ENCODE measurements around the gene NCF4. TPM values are rescaled to one million over a fixed set of nuclear protein-coding genes. Genes with fewer than 3 reads are reported as not detected.

Gene NCF4
- total and polyA plus RNA-seq, 9 of the 15 experiments (the other 6 are each of a cell fraction or from before 2014, with no cell fraction given), result 0.04 to 0.95 (median 0.33) TPM

DNA sequence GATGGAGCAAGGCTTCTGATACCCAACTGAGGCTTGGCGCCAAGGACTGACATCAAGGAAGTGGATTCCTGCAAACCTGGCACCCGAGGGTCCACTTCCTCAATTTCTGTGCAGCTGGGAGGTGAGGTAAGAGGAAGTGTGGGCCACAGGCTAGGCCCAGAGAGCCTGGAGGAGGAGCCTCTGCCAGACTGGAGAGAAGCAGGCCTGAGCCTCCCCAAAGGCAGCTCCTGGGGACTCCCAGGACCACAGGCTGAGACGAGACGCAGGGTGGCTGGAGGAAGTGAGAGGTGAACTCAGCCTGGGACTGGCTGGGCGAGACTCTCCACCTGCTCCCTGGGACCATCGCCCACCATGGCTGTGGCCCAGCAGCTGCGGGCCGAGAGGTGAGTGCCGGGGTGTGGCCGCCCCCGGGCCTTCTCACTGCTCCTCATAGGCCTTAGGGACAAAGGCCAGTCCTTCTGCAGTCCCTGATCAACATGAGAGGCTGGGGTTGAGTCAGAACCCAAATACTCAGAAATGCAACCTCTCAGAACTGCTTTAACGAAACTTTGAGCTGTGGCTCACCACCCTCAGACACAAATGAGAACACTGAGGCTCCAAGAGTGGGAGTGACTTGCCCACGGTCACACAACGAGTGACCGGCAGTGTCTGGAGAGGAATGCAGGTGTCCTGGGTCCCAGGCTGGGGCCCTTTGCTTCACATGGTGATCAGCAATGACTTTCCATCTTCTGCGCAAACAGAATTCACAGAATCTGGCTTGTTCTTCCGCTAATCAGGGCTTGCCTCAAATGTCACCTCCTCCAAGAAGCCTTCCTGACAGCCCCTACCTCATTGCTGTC, at the start of gene NCF4 (continued):
- TF ChIP-seq, protein P1, sequence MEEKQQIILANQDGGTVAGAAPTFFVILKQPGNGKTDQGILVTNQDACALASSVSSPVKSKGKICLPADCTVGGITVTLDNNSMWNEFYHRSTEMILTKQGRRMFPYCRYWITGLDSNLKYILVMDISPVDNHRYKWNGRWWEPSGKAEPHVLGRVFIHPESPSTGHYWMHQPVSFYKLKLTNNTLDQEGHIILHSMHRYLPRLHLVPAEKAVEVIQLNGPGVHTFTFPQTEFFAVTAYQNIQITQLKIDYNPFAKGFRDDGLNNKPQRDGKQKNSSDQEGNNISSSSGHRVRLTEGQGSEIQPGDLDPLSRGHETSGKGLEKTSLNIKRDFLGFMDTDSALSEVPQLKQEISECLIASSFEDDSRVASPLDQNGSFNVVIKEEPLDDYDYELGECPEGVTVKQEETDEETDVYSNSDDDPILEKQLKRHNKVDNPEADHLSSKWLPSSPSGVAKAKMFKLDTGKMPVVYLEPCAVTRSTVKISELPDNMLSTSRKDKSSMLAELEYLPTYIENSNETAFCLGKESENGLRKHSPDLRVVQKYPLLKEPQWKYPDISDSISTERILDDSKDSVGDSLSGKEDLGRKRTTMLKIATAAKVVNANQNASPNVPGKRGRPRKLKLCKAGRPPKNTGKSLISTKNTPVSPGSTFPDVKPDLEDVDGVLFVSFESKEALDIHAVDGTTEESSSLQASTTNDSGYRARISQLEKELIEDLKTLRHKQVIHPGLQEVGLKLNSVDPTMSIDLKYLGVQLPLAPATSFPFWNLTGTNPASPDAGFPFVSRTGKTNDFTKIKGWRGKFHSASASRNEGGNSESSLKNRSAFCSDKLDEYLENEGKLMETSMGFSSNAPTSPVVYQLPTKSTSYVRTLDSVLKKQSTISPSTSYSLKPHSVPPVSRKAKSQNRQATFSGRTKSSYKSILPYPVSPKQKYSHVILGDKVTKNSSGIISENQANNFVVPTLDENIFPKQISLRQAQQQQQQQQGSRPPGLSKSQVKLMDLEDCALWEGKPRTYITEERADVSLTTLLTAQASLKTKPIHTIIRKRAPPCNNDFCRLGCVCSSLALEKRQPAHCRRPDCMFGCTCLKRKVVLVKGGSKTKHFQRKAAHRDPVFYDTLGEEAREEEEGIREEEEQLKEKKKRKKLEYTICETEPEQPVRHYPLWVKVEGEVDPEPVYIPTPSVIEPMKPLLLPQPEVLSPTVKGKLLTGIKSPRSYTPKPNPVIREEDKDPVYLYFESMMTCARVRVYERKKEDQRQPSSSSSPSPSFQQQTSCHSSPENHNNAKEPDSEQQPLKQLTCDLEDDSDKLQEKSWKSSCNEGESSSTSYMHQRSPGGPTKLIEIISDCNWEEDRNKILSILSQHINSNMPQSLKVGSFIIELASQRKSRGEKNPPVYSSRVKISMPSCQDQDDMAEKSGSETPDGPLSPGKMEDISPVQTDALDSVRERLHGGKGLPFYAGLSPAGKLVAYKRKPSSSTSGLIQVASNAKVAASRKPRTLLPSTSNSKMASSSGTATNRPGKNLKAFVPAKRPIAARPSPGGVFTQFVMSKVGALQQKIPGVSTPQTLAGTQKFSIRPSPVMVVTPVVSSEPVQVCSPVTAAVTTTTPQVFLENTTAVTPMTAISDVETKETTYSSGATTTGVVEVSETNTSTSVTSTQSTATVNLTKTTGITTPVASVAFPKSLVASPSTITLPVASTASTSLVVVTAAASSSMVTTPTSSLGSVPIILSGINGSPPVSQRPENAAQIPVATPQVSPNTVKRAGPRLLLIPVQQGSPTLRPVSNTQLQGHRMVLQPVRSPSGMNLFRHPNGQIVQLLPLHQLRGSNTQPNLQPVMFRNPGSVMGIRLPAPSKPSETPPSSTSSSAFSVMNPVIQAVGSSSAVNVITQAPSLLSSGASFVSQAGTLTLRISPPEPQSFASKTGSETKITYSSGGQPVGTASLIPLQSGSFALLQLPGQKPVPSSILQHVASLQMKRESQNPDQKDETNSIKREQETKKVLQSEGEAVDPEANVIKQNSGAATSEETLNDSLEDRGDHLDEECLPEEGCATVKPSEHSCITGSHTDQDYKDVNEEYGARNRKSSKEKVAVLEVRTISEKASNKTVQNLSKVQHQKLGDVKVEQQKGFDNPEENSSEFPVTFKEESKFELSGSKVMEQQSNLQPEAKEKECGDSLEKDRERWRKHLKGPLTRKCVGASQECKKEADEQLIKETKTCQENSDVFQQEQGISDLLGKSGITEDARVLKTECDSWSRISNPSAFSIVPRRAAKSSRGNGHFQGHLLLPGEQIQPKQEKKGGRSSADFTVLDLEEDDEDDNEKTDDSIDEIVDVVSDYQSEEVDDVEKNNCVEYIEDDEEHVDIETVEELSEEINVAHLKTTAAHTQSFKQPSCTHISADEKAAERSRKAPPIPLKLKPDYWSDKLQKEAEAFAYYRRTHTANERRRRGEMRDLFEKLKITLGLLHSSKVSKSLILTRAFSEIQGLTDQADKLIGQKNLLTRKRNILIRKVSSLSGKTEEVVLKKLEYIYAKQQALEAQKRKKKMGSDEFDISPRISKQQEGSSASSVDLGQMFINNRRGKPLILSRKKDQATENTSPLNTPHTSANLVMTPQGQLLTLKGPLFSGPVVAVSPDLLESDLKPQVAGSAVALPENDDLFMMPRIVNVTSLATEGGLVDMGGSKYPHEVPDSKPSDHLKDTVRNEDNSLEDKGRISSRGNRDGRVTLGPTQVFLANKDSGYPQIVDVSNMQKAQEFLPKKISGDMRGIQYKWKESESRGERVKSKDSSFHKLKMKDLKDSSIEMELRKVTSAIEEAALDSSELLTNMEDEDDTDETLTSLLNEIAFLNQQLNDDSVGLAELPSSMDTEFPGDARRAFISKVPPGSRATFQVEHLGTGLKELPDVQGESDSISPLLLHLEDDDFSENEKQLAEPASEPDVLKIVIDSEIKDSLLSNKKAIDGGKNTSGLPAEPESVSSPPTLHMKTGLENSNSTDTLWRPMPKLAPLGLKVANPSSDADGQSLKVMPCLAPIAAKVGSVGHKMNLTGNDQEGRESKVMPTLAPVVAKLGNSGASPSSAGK (IDR thresholded peaks at IDR 0.05), result no peak
- TF ChIP-seq ZBED1 (IDR thresholded peaks at IDR 0.05), result no peak
- no peak for TF ChIP-seq POLR3A (IDR thresholded peaks at IDR 0.05; ENCODE audit: borderline replicate concordance, extremely low read depth, insufficient read depth, insufficient read length)
- no peak for TF ChIP-seq AFF1 (IDR thresholded peaks at IDR 0.05; ENCODE audit: low read depth in 1 of 2, partially characterized antibody in 2 of 2)
- no peak for TF ChIP-seq CBFA2T2 (conservative IDR thresholded peaks at IDR 0.05)
- peak; percentile 98 for TF ChIP-seq SPI1 (IDR thresholded peaks at IDR 0.05; ENCODE audit: borderline replicate concordance, low read depth, low read length)
- TF ChIP-seq, protein P2, sequence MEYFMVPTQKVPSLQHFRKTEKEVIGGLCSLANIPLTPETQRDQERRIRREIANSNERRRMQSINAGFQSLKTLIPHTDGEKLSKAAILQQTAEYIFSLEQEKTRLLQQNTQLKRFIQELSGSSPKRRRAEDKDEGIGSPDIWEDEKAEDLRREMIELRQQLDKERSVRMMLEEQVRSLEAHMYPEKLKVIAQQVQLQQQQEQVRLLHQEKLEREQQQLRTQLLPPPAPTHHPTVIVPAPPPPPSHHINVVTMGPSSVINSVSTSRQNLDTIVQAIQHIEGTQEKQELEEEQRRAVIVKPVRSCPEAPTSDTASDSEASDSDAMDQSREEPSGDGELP (CRISPR knock-in tag; IDR thresholded peaks at IDR 0.05; ENCODE audit: borderline replicate concordance), result 0 out of 2 replicates have a peak, but pooled peaks have one; percentile 29
- 0 out of 2 replicates have a peak, but pooled peaks have one; percentile 27 for TF ChIP-seq ELF1 (tag; IDR thresholded peaks at IDR 0.05)
- peak; percentile 49 for TF ChIP-seq ZFX (CRISPR knock-in tag; IDR thresholded peaks at IDR 0.05)

All from K562 (cell line).